ENCODE measurements around the gene PRR22. TPM values are rescaled to one million over a fixed set of nuclear protein-coding genes. Genes with fewer than 3 reads are reported as not detected.
"Not testable (repeated sequence)": the region's sequence is repeated elsewhere in the genome, so short reads cannot be mapped to it uniquely, and the experiment has no call there.

PRR22 gene
- total RNA-seq, 2 donors from 2014 or later = 1.4 to 5.7 TPM

GRCh38 chr19:5782945-5783919 is 1.3 kb downstream of the PRR22 start:
- DNase-seq = no peak
- Histone ChIP-seq H3K27ac (no peak overlapping the region), H3K4me1 (no peaks in the 10 kb centered on the region), H3K4me3 (no peak overlapping the region), H3K27me3 (no peaks in the 10 kb centered on the region), H3K9me3 (no peaks in the 10 kb centered on the region), H3K9ac (ENCODE audit: low read depth in 2 of 2, low read length in 2 of 2) (no peak overlapping the region), H3K36me3 (peaks cover 10% of the 10 kb centered on the region)
- TF ChIP-seq CTCF (IDR thresholded peaks at IDR 0.05) = no peak
- intact Hi-C loops (cut with DNase I) = no loop called here

- Histone ChIP-seq H3K27ac (no peak overlapping the region), H3K36me3 (peaks cover under 1% of the 10 kb centered on the region), H3K27me3 (no peaks in the 10 kb centered on the region), H3K4me3 (no peak overlapping the region), H3K9me3 (no peaks in the 10 kb centered on the region), H3K9ac (ENCODE audit: low read depth in 2 of 2, low read length in 2 of 2) (no peak overlapping the region), H3K4me1 (no peaks in the 10 kb centered on the region)
- no peak for DNase-seq
- intact Hi-C loops (cut with DNase I) = no loop called here
- TF ChIP-seq CTCF (IDR thresholded peaks at IDR 0.05) = no peak
Measured at GRCh38 chr19:5782322-5782721, 2.2 kb downstream of the PRR22 start.

GRCh38 chr19:5780916-5781315 is 3.6 kb downstream of the PRR22 start:
- H3K27ac ChIP-seq; DNase-seq; H3K9me3 ChIP-seq; H3K27me3 ChIP-seq; H3K9ac ChIP-seq (ENCODE audit: low read depth in 2 of 2, low read length in 2 of 2); H3K4me1 ChIP-seq; intact Hi-C loops (cut with DNase I); H3K4me3 ChIP-seq; H3K36me3 ChIP-seq: not testable (repeated sequence)

- H3K9ac ChIP-seq (ENCODE audit: low read depth in 2 of 2, low read length in 2 of 2) = no peak overlapping the region
- no peaks in the 10 kb centered on the region for H3K9me3 ChIP-seq
- intact Hi-C loops (cut with DNase I) = no loop called here
Measured at GRCh38 chr19:5778402-5778801, 6.1 kb downstream of the PRR22 start.

DNA sequence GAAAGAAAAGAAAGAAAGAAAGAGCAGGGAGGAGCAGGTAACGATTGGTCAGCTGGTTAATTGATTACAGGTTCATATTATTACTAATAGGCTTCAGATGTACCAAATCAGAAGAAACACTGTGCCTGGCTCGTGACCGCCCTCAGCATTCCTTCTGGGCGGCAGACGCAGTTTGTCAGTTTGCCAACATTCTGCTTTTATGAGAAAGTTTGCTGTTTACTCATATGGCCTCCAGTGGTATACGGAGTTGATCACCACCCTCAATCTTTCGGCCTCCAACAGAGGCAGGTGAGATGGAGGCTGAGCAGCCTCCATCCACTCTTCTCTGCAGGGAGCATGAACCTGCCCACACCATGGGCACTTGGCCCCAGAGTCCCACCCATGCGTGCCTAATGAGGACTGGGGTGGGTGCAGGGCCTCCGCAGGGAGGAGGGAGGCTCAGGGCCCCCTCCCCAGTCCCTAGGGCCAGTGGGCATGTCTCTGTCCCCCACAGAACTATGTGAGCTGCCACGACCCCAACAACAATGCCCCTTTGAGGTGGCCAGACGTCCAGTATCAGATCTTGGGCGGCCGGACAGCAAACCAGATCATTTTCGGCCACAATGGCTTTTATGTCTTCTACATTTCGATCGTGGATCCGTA is 8.8 kb downstream of the PRR22 start:
- TF ChIP-seq CTCF (IDR thresholded peaks at IDR 0.05) = no peak
- H3K36me3 ChIP-seq = no peaks in the 10 kb centered on the region
- H3K27me3 ChIP-seq = no peaks in the 10 kb centered on the region
- no peak overlapping the region for H3K9ac ChIP-seq (ENCODE audit: low read depth in 2 of 2, low read length in 2 of 2)
- no peaks in the 10 kb centered on the region for H3K9me3 ChIP-seq
- no peak for DNase-seq
- intact Hi-C loops (cut with DNase I) = no loop called here
- no peak overlapping the region for H3K4me3 ChIP-seq
- no peak overlapping the region for H3K27ac ChIP-seq
- no peaks in the 10 kb centered on the region for H3K4me1 ChIP-seq

More at GRCh38 chr19:5778402-5778801, 6.1 kb downstream of the PRR22 start:
- TF ChIP-seq CTCF (IDR thresholded peaks at IDR 0.05) = no peak
- DNase-seq = no peak
- Histone ChIP-seq H3K27me3 (no peaks in the 10 kb centered on the region), H3K27ac (no peak overlapping the region), H3K4me3 (no peak overlapping the region), H3K36me3 (no peaks in the 10 kb centered on the region), H3K4me1 (no peaks in the 10 kb centered on the region)

DNA sequence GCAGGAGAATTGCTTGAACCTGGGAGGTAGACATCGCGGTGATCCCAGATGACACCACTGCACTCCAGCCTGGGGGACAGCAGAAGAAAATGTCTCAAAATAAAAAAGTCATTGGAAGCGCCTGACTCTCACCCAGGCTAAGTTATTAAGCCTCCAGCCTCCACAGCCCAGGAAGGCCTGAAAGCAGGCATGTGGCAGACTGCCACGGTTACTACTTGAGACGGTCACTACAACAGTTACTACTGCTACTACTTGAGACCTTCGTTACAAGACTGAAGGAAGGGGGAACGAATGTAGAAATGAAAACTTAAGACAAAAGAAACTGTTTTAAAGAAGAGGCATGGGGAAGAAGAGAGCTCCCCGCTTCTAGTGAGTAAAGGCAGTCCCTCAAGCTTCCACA is 9.6 kb downstream of the PRR22 start:
- Histone ChIP-seq H3K4me1 (no peaks in the 10 kb centered on the region), H3K4me3 (no peak overlapping the region), H3K36me3 (no peaks in the 10 kb centered on the region), H3K9ac (ENCODE audit: low read depth in 2 of 2, low read length in 2 of 2) (no peak overlapping the region), H3K27ac (no peak overlapping the region), H3K9me3 (no peaks in the 10 kb centered on the region), H3K27me3 (no peaks in the 10 kb centered on the region)
- TF ChIP-seq CTCF (IDR thresholded peaks at IDR 0.05) = no peak
- intact Hi-C loops (cut with DNase I) = no loop called here
- DNase-seq = no peak
